ENCODE measurements around the gene DSG3. TPM values are rescaled to one million over a fixed set of nuclear protein-coding genes. Genes with fewer than 3 reads are reported as not detected.

The DSG3 gene
- polyA plus RNA-seq, 4 donors: 0.01 TPM; not detected in 3

DNA sequence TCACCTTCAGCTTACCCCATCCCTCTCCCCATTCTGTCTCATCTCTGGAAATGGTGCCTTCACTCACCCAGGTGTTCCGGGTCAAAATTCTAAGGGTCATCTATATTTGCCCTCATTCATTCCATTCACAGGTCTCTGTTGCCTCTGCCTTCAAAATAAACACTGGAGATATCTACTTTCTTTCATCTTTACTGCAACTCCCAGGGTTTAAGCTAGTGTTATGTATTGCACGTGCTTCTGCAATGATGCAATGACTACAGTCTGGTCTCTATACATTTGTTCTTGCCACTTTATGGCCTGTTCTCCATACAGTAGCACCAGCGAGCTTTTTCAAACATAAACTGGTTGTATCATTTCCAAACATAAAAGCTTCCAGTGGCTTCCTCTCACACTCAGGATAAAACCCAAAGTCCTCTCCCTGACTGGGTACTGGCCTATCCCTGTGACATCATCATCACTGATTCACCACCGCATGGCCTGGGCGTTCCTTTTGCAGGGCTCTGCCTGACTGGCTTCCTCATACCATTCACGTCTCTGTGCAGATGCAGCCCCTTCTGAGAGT, 64.7 kb downstream of the DSG3 start:
- no peak for DNase-seq (ENCODE audit: low read depth in 4 of 4, low spot score in 3 of 4)

DNA sequence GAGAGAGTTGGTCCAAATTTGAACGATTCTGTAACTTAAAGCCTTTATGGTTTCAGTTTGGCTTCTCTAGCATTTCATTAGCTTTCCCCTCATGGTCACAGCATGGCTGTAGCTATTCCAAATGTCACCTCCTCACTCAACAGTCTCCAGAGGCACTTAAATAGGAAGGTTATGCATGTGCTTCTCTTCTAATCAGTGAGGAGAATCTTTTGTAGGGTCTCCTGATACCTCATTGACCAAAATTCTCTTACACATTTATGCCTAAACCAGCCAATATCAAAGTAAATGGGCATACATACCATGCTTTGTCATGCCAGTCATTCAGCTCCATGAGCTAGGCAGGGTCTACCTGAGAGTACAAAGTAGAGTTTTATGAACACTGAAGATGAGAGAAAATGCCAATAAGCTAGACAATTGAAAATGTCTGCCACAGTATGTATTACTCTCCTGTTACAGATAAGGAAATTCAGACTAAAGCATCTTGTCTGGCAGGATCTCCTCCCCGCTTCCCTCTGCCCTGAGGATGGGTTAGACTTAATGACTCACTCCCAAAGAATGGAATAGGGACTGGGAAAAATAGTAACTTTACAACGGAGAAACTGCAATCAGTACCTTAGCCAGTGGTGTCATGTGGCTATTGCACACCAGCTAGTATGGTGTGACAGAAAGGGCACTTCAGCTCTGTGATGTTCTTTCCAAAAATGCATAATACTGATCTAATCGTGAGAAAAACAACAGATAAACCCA, 65.8 kb downstream of the DSG3 start:
- no peak for DNase-seq (ENCODE audit: low read depth in 4 of 4, low spot score in 3 of 4)

DNA sequence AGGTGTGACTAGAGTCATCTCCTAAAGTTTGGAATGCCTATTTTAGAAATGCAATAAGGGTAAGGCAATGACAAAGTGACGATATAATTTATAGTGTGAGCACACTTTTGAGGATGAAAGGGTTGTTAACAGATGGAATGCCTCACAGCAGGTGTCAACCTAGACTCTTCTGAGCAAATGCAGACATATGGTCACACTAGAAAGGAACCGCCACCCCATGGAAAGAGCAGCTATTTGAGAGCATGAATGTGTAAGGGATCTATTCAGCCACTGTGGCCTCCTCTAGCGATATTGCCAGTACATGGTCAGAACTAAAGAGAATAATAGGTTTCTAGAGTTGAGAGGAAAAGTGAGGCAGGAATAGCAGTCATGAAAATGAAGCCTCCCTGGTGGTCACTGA, 68.9 kb downstream of the DSG3 start:
- no peak for DNase-seq (ENCODE audit: low read depth in 4 of 4, low spot score in 3 of 4)

DNA sequence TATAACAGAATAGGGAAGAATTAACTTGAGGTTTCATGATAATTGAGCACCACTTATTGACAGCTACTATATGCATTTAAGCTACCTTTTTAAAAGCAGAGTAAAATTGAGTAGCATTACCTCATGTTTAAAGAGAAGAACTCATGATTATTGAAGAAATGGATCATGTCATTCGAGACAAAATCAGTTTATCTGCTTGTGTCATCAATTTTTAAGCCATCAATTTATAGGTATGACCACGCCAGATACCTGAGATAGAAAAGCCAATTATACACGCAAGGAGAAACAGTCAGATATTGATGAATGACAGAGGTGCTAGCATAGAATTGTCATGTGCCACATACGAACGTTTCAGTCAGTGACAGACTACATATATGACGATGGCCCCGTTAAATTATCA, 78.8 kb downstream of the DSG3 start:
- DNase-seq (ENCODE audit: low read depth in 4 of 4, low spot score in 3 of 4): no peak

Other genes starting within 250 kb of the DSG3 start
- gene DSG1, start 129.6 kb upstream of the DSG3 start, polyA plus RNA-seq (ENCODE audit: insufficient read length in 4 of 4): under 1 TPM; 0.04 to 0.11 (median 0.05) TPM
- gene DSG4, start 71.0 kb upstream of the DSG3 start, polyA plus RNA-seq (ENCODE audit: insufficient read length in 4 of 4): under 1 TPM in 2 of 4 donors, not detected in 2; 0.03 to 0.09 TPM
- 10 to 100 TPM; 53.8 to 65.6 (median 59.1) TPM for gene DSG2, start 50.4 kb downstream of the DSG3 start, polyA plus RNA-seq (ENCODE audit: insufficient read length in 4 of 4)
- under 1 TPM; 0.25 to 0.76 (median 0.33) TPM for gene TTR, start 144.1 kb downstream of the DSG3 start, polyA plus RNA-seq (ENCODE audit: insufficient read length in 4 of 4)
- 10 to 100 TPM; 14.9 to 20.6 (median 16.6) TPM for gene B4GALT6, start 236.8 kb downstream of the DSG3 start, polyA plus RNA-seq (ENCODE audit: insufficient read length in 4 of 4)

Data from right renal pelvis (tissue), 4 donors.